Endothelial cell of umbilical vein (primary cell): ENCODE data around the gene CYP3A4. TPM values are rescaled to one million over a fixed set of nuclear protein-coding genes. Genes with fewer than 3 reads are reported as not detected.

Source experiments
- BruUV-seq: library from RNA; stranded (reverse); fragments of 400-500 nt; replicated peaks from 2 replicates; lab custom pipeline; 2021; lab: Mats Ljungman, UMichigan
- CTCF ChIA-PET: fragments of 300-600, 350-600 bp; sonication (Branson Sonifier 250); formaldehyde crosslinking; loops from one replicate; lab custom pipeline; 2021; ENCODE audit warnings: antibody characterized with exemption, inconsistent platforms; lab: Charles Lee
- POLR2A ChIA-PET: fragments of 300-600, 350-600 bp; sonication (Branson Sonifier 250); formaldehyde crosslinking; loops from one replicate; lab custom pipeline; 2021; ENCODE audit warnings: antibody characterized with exemption, inconsistent platforms; lab: Charles Lee
- DNase-seq: peaks from one replicate; pipeline ENCODE4 v3.0.0-alpha.2; 2011; ENCODE audit warnings: low read depth, low spot score
- FAIRE-seq: peaks from 2 replicates; lab custom pipeline; 2011; peaks lifted over from hg19 to GRCh38; lab: Jason Lieb, UNC
- H2AFZ ChIP-seq: 2 replicates; pipeline ENCODE4 v1.6.0; 2012; ENCODE audit warnings: low read depth, low read length, control low read depth, inconsistent platforms
- H3K27ac ChIP-seq: 2 replicates; pipeline ENCODE4 v1.5.1; 2011; ENCODE audit warnings: low read depth, mild to moderate bottlenecking, control low read depth, low read length, moderate library complexity; ENCODE audit not compliant: insufficient read depth
- H3K27me3 ChIP-seq, 2 experiments: 2 replicates each; pipeline versions ENCODE4 v1.6.0 to v1.6.1; 2011; ENCODE audit warnings: low read length in 2 of 2, mixed read lengths in 1 of 2; ENCODE audit not compliant: control insufficient read depth in 2 of 2, insufficient read depth in 2 of 2
- H3K36me3 ChIP-seq, 2 experiments: 2 replicates in 1 of 2; 3 replicates in 1 of 2; pipeline ENCODE4 v1.5.1; 2011; ENCODE audit warnings: low read length in 2 of 2, mild to moderate bottlenecking in 1 of 2, moderate library complexity in 1 of 2; ENCODE audit not compliant: control insufficient read depth in 2 of 2, insufficient read depth in 2 of 2; ENCODE audit errors: extremely low read depth in 1 of 2
- H3K4me1 ChIP-seq: 3 replicates; pipeline ENCODE4 v1.5.1; 2011; ENCODE audit warnings: mild to moderate bottlenecking, low read length; ENCODE audit not compliant: control insufficient read depth, insufficient read depth; ENCODE audit errors: extremely low read depth
- H3K4me2 ChIP-seq: 2 replicates; pipeline ENCODE4 v1.6.1; 2011; ENCODE audit warnings: low read length, control low read depth, mixed read lengths; ENCODE audit not compliant: insufficient read depth
- H3K4me3 ChIP-seq, 3 experiments: fragments of 200-600 bp in 1 of 3; sonication (generic), shearing (Covaris generic) in 1 of 3; replicated peaks in 1 of 3; 2 replicates each; pipeline ENCODE4 v1.5.1; 2011 to 2016; ENCODE audit warnings: control low read depth in 3 of 3, low read length in 3 of 3, mild to moderate bottlenecking in 2 of 3, inconsistent platforms in 1 of 3, low read depth in 1 of 3, moderate library complexity in 1 of 3; ENCODE audit not compliant: insufficient read depth in 1 of 3
- H3K79me2 ChIP-seq: 2 replicates; pipeline ENCODE4 v1.6.0; 2012; ENCODE audit warnings: low read length, inconsistent platforms; ENCODE audit not compliant: control insufficient read depth, insufficient read depth
- H3K9ac ChIP-seq: replicated peaks from 2 replicates; pipeline ENCODE3; 2011; ENCODE audit warnings: low read length, control low read depth; ENCODE audit not compliant: insufficient read depth; ENCODE audit errors: extremely low read depth
- H3K9me1 ChIP-seq: replicated peaks from 3 replicates; pipeline ENCODE4 v1.6.0; 2011; ENCODE audit warnings: mild to moderate bottlenecking, low read length; ENCODE audit not compliant: control insufficient read depth, insufficient read depth; ENCODE audit errors: extremely low read depth
- H3K9me3 ChIP-seq: replicated peaks from 2 replicates; pipeline ENCODE4 v1.5.1; 2012; ENCODE audit warnings: low read length, inconsistent platforms; ENCODE audit not compliant: control insufficient read depth, insufficient read depth
- H4K20me1 ChIP-seq: replicated peaks from 2 replicates; pipeline ENCODE3; 2011; ENCODE audit warnings: mild to moderate bottlenecking, low read length; ENCODE audit not compliant: control insufficient read depth, insufficient read depth; ENCODE audit errors: extremely low read depth
- CTCF ChIP-seq, 2 donors: IDR thresholded peaks; 1 replicate in 1 of 2; 2 replicates in 1 of 2; pipeline ENCODE4 v1.5.1; 2011; ENCODE audit warnings: low read length in 2 of 2, mild to moderate bottlenecking in 2 of 2, moderate library complexity in 2 of 2, control low read depth in 1 of 2, inconsistent platforms in 1 of 2, low read depth in 1 of 2; ENCODE audit not compliant: insufficient read depth in 1 of 2; ENCODE audit errors: extremely low read depth in 1 of 2
- EZH2 ChIP-seq: IDR thresholded peaks from 2 replicates; pipeline ENCODE4 v1.6.1; 2012; ENCODE audit warnings: borderline replicate concordance, low read depth, mild to moderate bottlenecking, moderate library complexity, low read length, inconsistent platforms; ENCODE audit not compliant: severe bottlenecking
- FOS ChIP-seq: IDR thresholded peaks from 2 replicates; pipeline ENCODE4 v1.6.1; 2011; ENCODE audit warnings: mild to moderate bottlenecking, low read length, moderate library complexity, borderline replicate concordance; ENCODE audit not compliant: insufficient read depth
- GATA2 ChIP-seq: IDR thresholded peaks from 2 replicates; pipeline ENCODE4 v1.7.0; 2011; ENCODE audit warnings: low read depth, mild to moderate bottlenecking, moderate library complexity, mixed read lengths, low read length; ENCODE audit not compliant: insufficient read length, insufficient read depth
- JUN ChIP-seq: IDR thresholded peaks from 2 replicates; pipeline ENCODE4 v1.6.1; 2011; ENCODE audit warnings: borderline replicate concordance, low read depth; ENCODE audit not compliant: insufficient read length, insufficient read depth
- MAX ChIP-seq: IDR thresholded peaks from 2 replicates; pipeline ENCODE4 v1.6.1; 2011; ENCODE audit not compliant: insufficient read depth, insufficient read length
- MYC ChIP-seq: IDR thresholded peaks from one replicate; pipeline ENCODE4 v1.6.1; 2011; ENCODE audit warnings: mild to moderate bottlenecking, low read depth, low read length
- POLR2A ChIP-seq: IDR thresholded peaks from 2 replicates; pipeline ENCODE4 v1.6.1; 2012; ENCODE audit warnings: low read depth, mild to moderate bottlenecking, control low read depth, low read length
- POLR2AphosphoS5 ChIP-seq: IDR thresholded peaks from 2 replicates; pipeline ENCODE4 v1.6.1; 2012; ENCODE audit warnings: low read depth, mild to moderate bottlenecking, control low read depth, low read length, moderate library complexity; ENCODE audit not compliant: insufficient read depth
- dilution Hi-C: fragments of 300-500 bp; cut with MboI; formaldehyde crosslinking; loops from one replicate; pipeline ENCODE4 v1.15.0; 2019; ENCODE audit warnings: low sequenced_read_pairs; ENCODE audit not compliant: extremely low pct_ligation_motif_present
- intact Hi-C: fragments of 100-400 bp; cut with micrococcal nuclease; formaldehyde crosslinking; loops from one replicate; pipeline ENCODE4 v1.10.0; 2022
- polyA plus RNA-seq, 4 experiments: library from polyadenylated mRNA; depleted of rRNA in 3 of 4; stranded (reverse) in 3 of 4; unstranded in 1 of 4; fragments of >200 nt; gene quantifications; 2 replicates each; pipeline versions ENCODE4 v1.2.1 to v1.2.3, GENCODE V29; 2011 to 2012; ENCODE audit warnings: missing spikeins in 1 of 4
- total RNA-seq: library from RNA; stranded (reverse); gene quantifications from 2 replicates; pipeline ENCODE4 v1.2.3, GENCODE V29; 2021

CYP3A4 gene
- total and polyA plus RNA-seq, 2 donors (not counting 3 experiments of a cell fraction or from before 2014, with no cell fraction given): not detected

GRCh38 chr7:99822731-99823718, 39.0 kb upstream of the CYP3A4 start:
- H3K36me3 ChIP-seq: no peaks in the 10 kb centered on the region
- CTCF ChIA-PET: interaction anchor here (2.1 kb wide), 1 partner anchor 16 kb away, joined by 6 read pairs; no protein-coding TSS in a partner anchor
- BruUV-seq: no TSS peak
- no peaks in the 10 kb centered on the region for H3K9me1 ChIP-seq
- H3K4me2 ChIP-seq: no peak overlapping the region
- no peak for DNase-seq
- H2AFZ ChIP-seq: no peak overlapping the region
- H3K27me3 ChIP-seq: peaks cover 9 to 16% of the 10 kb centered on the region in 2 experiments
- no peak for TF ChIP-seq CTCF (IDR thresholded peaks at IDR 0.05; ENCODE audit: extremely low read depth in 1 of 2, insufficient read depth in 1 of 2, low read depth in 1 of 2, low read length in 2 of 2)
- no peak for TF ChIP-seq JUN
- no peak for TF ChIP-seq GATA2
- TF ChIP-seq EZH2: no peak
- no peak for TF ChIP-seq POLR2AphosphoS5
- no peak for TF ChIP-seq MAX
- TF ChIP-seq MYC: no peak
- TF ChIP-seq POLR2A: no peak
- no peak for TF ChIP-seq FOS
- no peak overlapping the region for H3K4me3 ChIP-seq
- H3K9me3 ChIP-seq: no peaks in the 10 kb centered on the region
- intact Hi-C loops (no loop called here), dilution Hi-C loops (no loop called here)
- H4K20me1 ChIP-seq: no peaks in the 10 kb centered on the region
- no peaks in the 10 kb centered on the region for H3K79me2 ChIP-seq
- FAIRE-seq: no peak
- POLR2A ChIA-PET: no interaction called here
- no peaks in the 10 kb centered on the region for H3K4me1 ChIP-seq
- H3K27ac ChIP-seq: no peak overlapping the region
- H3K9ac ChIP-seq: no peak overlapping the region
